Thoracic aorta (tissue), 2 donors: Measurements from ENCODE around the gene GATD1. TPM values are rescaled to one million over a fixed set of nuclear protein-coding genes. Genes with fewer than 3 reads are reported as not detected.

Experiments
- ATAC-seq: fragments of 150-250 bp; one replicate; pipeline ENCODE4 v1.8.0; 2017; ENCODE audit warnings: low read depth; ENCODE audit not compliant: insufficient number of reproducible peaks, low FRiP score
- DNase-seq: peaks from one replicate; pipeline ENCODE4 v3.0.0-alpha.2; 2020; ENCODE audit warnings: low spot score
- H3K27ac ChIP-seq, 2 donors: fragments of 200-600 bp; sonication (generic); 1 replicate in 1 of 2; 2 replicates in 1 of 2; pipeline ENCODE4 v1.5.1; 2016; ENCODE audit warnings: mild to moderate bottlenecking in 2 of 2, moderate library complexity in 2 of 2
- H3K27me3 ChIP-seq: fragments of 200-600 bp; sonication (generic); replicated peaks from 2 replicates; pipeline ENCODE4 v1.6.0; 2016; ENCODE audit warnings: mild to moderate bottlenecking; ENCODE audit not compliant: insufficient read depth
- H3K36me3 ChIP-seq: fragments of 200-600 bp; sonication (generic); one replicate; pipeline ENCODE4 v1.5.1; 2016
- H3K4me1 ChIP-seq, 2 donors: fragments of 200-600 bp; sonication (generic); 1 replicate in 1 of 2; 2 replicates in 1 of 2; pipeline versions ENCODE4 v1.5.1 to v1.6.0; 2016; ENCODE audit warnings: low read depth in 2 of 2, mild to moderate bottlenecking in 1 of 2; ENCODE audit not compliant: control insufficient read depth in 1 of 2
- H3K4me3 ChIP-seq: fragments of 200-600 bp; sonication (generic); 2 replicates; pipeline ENCODE4 v1.5.1; 2016; ENCODE audit warnings: mild to moderate bottlenecking
- H3K9me3 ChIP-seq: fragments of 200-600 bp; sonication (generic); 2 replicates; pipeline ENCODE4 v1.5.1; 2016
- CTCF ChIP-seq: fragments of 200-600 bp; sonication (generic); IDR thresholded peaks from one replicate; pipeline ENCODE4 v1.5.1; 2019; ENCODE audit warnings: antibody characterized with exemption
- total RNA-seq, 2 donors: library from RNA; depleted of rRNA; stranded (reverse); fragments of >200 nt; gene quantifications; one replicate each; pipeline versions ENCODE4 v1.1.0 to v1.2.3, GENCODE V29; 2016

GATD1 gene
- total RNA-seq, 2 donors from 2014 or later: 32.5 to 48.7 TPM

GRCh38 chr11:723120-723883 lies 54.0 kb downstream of the GATD1 start:
- DNase-seq (no peak), ATAC-seq (no peak)
- H3K4me3 ChIP-seq: no peak overlapping the region
- H3K4me1 ChIP-seq: peaks cover 24 to 37% of the 10 kb centered on the region in 2 donors
- no peaks in the 10 kb centered on the region for H3K9me3 ChIP-seq
- H3K27me3 ChIP-seq: no peaks in the 10 kb centered on the region
- TF ChIP-seq CTCF: peak; percentile 63
- no peak overlapping the region for H3K27ac ChIP-seq
- H3K36me3 ChIP-seq: no peaks in the 10 kb centered on the region

GRCh38 chr11:722346-722811 lies 54.9 kb downstream of the GATD1 start:
- H3K4me1 ChIP-seq: peaks cover 16 to 28% of the 10 kb centered on the region in 2 donors
- no peak overlapping the region for H3K27ac ChIP-seq
- no peaks in the 10 kb centered on the region for H3K27me3 ChIP-seq
- H3K4me3 ChIP-seq: no peak overlapping the region
- H3K36me3 ChIP-seq: no peaks in the 10 kb centered on the region
- TF ChIP-seq CTCF: no peak
- no peak for DNase-seq
- no peaks in the 10 kb centered on the region for H3K9me3 ChIP-seq
- no peak for ATAC-seq

- ATAC-seq (no peak), DNase-seq (no peak)
- H3K27me3 ChIP-seq: no peaks in the 10 kb centered on the region
- H3K27ac ChIP-seq: no peak overlapping the region
- H3K4me3 ChIP-seq: no peak overlapping the region
- H3K36me3 ChIP-seq: no peaks in the 10 kb centered on the region
- H3K4me1 ChIP-seq: peaks cover 13 to 22% of the 10 kb centered on the region in 2 donors
- no peak for TF ChIP-seq CTCF
- no peaks in the 10 kb centered on the region for H3K9me3 ChIP-seq
Observed at GRCh38 chr11:721741-722345, 55.4 kb downstream of the GATD1 start.

GRCh38 chr11:721247-721740 lies 56.0 kb downstream of the GATD1 start:
- no peak for DNase-seq
- H3K27me3 ChIP-seq: no peaks in the 10 kb centered on the region

More at GRCh38 chr11:721247-721740, 56.0 kb downstream of the GATD1 start:
- peak overlapping the region; percentile 61 for H3K4me3 ChIP-seq
- no peaks in the 10 kb centered on the region for H3K36me3 ChIP-seq
- no peak overlapping the region for H3K27ac ChIP-seq
- no peak for ATAC-seq
- peaks cover 8 to 17% of the 10 kb centered on the region in 2 donors for H3K4me1 ChIP-seq
- H3K9me3 ChIP-seq: no peaks in the 10 kb centered on the region
- no peak for TF ChIP-seq CTCF
